K562 (cell line): ENCODE measurements around the gene MYH9. TPM values are rescaled to one million over a fixed set of nuclear protein-coding genes. Genes with fewer than 3 reads are reported as not detected.

Source experiments
- CBFA2T2 ChIP-seq: fragments of 450-650 bp; conservative IDR thresholded peaks from 2 replicates; pipeline ENCODE4 v1.6.1; 2017; ENCODE audit warnings: mild to moderate bottlenecking
- CBFB ChIP-seq: sonication (generic); formaldehyde crosslinking; IDR thresholded peaks from 2 replicates; pipeline ENCODE4 v1.4.0; 2020; ENCODE audit warnings: mild to moderate bottlenecking, missing genetic modification reagents
- CCNT2 ChIP-seq: IDR thresholded peaks from 2 replicates; pipeline ENCODE4 v1.6.1; 2011; ENCODE audit warnings: borderline replicate concordance, low read depth, mild to moderate bottlenecking, moderate library complexity, mixed read lengths, low read length; ENCODE audit not compliant: insufficient read length; ENCODE audit errors: extremely low read depth
- CTBP1 ChIP-seq: fragments of 450-650 bp; IDR thresholded peaks from 2 replicates; pipeline ENCODE4 v1.6.1; 2016; ENCODE audit warnings: borderline replicate concordance
- EP400 ChIP-seq: fragments of 450-650 bp; IDR thresholded peaks from 2 replicates; pipeline ENCODE4 v1.6.1; 2017; ENCODE audit warnings: antibody characterized with exemption, mild to moderate bottlenecking, moderate library complexity
- FOXA1 ChIP-seq: fragments of 450-650 bp; IDR thresholded peaks from 2 replicates; pipeline ENCODE4 v1.6.1; 2016; ENCODE audit warnings: mild to moderate bottlenecking, borderline replicate concordance
- FOXM1 ChIP-seq, 2 experiments: fragments of 450-650 bp in 1 of 2; sonication (generic) in 1 of 2; formaldehyde crosslinking in 1 of 2; IDR thresholded peaks; 2 replicates each; pipeline versions ENCODE4 v1.6.1 to v1.9.0; 2017 to 2022; ENCODE audit warnings: low read depth in 2 of 2, mild to moderate bottlenecking in 2 of 2, missing genetic modification reagents in 1 of 2, moderate library complexity in 1 of 2
- GTF2A2 ChIP-seq: IDR thresholded peaks from 2 replicates; pipeline ENCODE4 v1.6.1; 2016; ENCODE audit warnings: mild to moderate bottlenecking, missing genetic modification characterization, missing compliant biosample characterization
- HDAC3 ChIP-seq: fragments of 450-650 bp; IDR thresholded peaks from 2 replicates; pipeline ENCODE4 v1.6.1; 2018; ENCODE audit warnings: borderline replicate concordance, mild to moderate bottlenecking, moderate library complexity; ENCODE audit not compliant: partially characterized antibody
- IFI16 ChIP-seq: fragments of 250-450 bp; sonication (Bioruptor Pico); IDR thresholded peaks from 2 replicates; pipeline ENCODE4 v2.1.2; 2022; ENCODE audit warnings: mild to moderate bottlenecking, inconsistent platforms
- JUN ChIP-seq, 2 experiments: sonication (generic) in 1 of 2; formaldehyde crosslinking in 1 of 2; IDR thresholded peaks; 2 replicates each; pipeline versions ENCODE4 v1.6.1 to v1.8.0; 2012 to 2022; ENCODE audit warnings: borderline replicate concordance in 2 of 2, mild to moderate bottlenecking in 2 of 2, improper control_type of control experiment in 1 of 2, low read depth in 1 of 2, low read length in 1 of 2, missing genetic modification reagents in 1 of 2
- NKRF ChIP-seq: fragments of 450-650 bp; IDR thresholded peaks from 2 replicates; pipeline ENCODE4 v1.6.1; 2016; ENCODE audit warnings: borderline replicate concordance
- NONO ChIP-seq, 2 experiments: fragments of 200-400 bp in 1 of 2; fragments of 450-650 bp in 1 of 2; formaldehyde crosslinking in 1 of 2; IDR thresholded peaks; 2 replicates each; pipeline ENCODE4 v1.6.1; 2017; ENCODE audit warnings: low read depth in 2 of 2, mild to moderate bottlenecking in 2 of 2, moderate library complexity in 2 of 2, low read length in 1 of 2
- NR3C1 ChIP-seq: sonication (generic); formaldehyde crosslinking; IDR thresholded peaks from 2 replicates; pipeline ENCODE4 v1.8.1; 2022; ENCODE audit warnings: missing genetic modification reagents
- PKNOX1 ChIP-seq: fragments of 450-650 bp; IDR thresholded peaks from 2 replicates; pipeline ENCODE4 v1.6.1; 2016
- YY1 ChIP-seq, 3 experiments: IDR thresholded peaks; 2 replicates each; pipeline ENCODE4 v1.6.1; 2011; ENCODE audit warnings: low read length in 2 of 3, mild to moderate bottlenecking in 2 of 3, moderate library complexity in 2 of 3, borderline replicate concordance in 1 of 3, control low read depth in 1 of 3, low read depth in 1 of 3; ENCODE audit not compliant: insufficient read depth in 3 of 3, insufficient replicate concordance in 2 of 3, control insufficient read depth in 1 of 3, insufficient read length in 1 of 3; ENCODE audit errors: extremely low read depth in 1 of 3
- ZNF24 ChIP-seq: fragments of 450-650 bp; IDR thresholded peaks from 2 replicates; pipeline ENCODE4 v1.6.1; 2016
- ZNF263 ChIP-seq: sonication (generic); formaldehyde crosslinking; IDR thresholded peaks from 2 replicates; pipeline ENCODE4 v1.8.0; 2022; ENCODE audit warnings: mild to moderate bottlenecking, missing genetic modification reagents, borderline replicate concordance
- ZNF57 ChIP-seq: fragments of 450-650 bp; formaldehyde crosslinking; IDR thresholded peaks from 2 replicates; pipeline ENCODE4 v1.4.0; 2020; ENCODE audit warnings: mild to moderate bottlenecking, moderate library complexity
- ZNF695 ChIP-seq: fragments of 450-650 bp; formaldehyde crosslinking; IDR thresholded peaks from 2 replicates; pipeline ENCODE4 v1.4.0; 2020; ENCODE audit warnings: mild to moderate bottlenecking, moderate library complexity
- polyA plus RNA-seq, 8 experiments: library from polyadenylated mRNA; depleted of rRNA in 4 of 8; stranded (reverse) in 5 of 8; unstranded in 3 of 8; fragments of >200 nt; fragmentation: Nextera tagmentation in 2 of 8; fragmentation: Illumina TruSeq in 1 of 8; extraction: Ambion mirVana in 2 of 8; extraction: Trizol in 1 of 8; gene quantifications; 2 replicates each; pipeline versions ENCODE4 v1.2.1 to v1.2.3, GENCODE V29; 2011 to 2014; ENCODE audit warnings: inconsistent platforms in 1 of 8, missing spikeins in 1 of 8
- total RNA-seq, 7 experiments: library from RNA; depleted of rRNA in 6 of 7; stranded (reverse); fragments of >200 nt in 6 of 7; fragmentation: Illumina TruSeq in 2 of 7; extraction: Trizol in 2 of 7; gene quantifications; 2 replicates each; pipeline versions ENCODE4 v1.2.1 to v1.2.3, GENCODE V29; 2011 to 2021; ENCODE audit warnings: low replicate concordance in 1 of 7
- TF ChIP-seq, protein P1 (sequence below): IDR thresholded peaks from 2 replicates; pipeline ENCODE4 v1.6.1; 2016; ENCODE audit warnings: missing genetic modification characterization, missing compliant biosample characterization

The MYH9 gene
- total and polyA plus RNA-seq, 9 of the 15 experiments (the other 6 are each of a cell fraction or from before 2014, with no cell fraction given), result 0.71 to 111 (median 24.6) TPM

- no peak for TF ChIP-seq NKRF
- no peak for TF ChIP-seq ZNF263 (CRISPR knock-in tag)
- no peak for TF ChIP-seq NONO (IDR thresholded peaks at IDR 0.05; ENCODE audit: low read depth in 2 of 2, low read length in 1 of 2)
- no peak for TF ChIP-seq CBFB (CRISPR knock-in tag)
- TF ChIP-seq YY1 (IDR thresholded peaks at IDR 0.05; ENCODE audit: borderline replicate concordance in 1 of 3, control insufficient read depth in 1 of 3, extremely low read depth in 1 of 3, insufficient read depth in 3 of 3, insufficient read length in 1 of 3, insufficient replicate concordance in 2 of 3, low read depth in 1 of 3, low read length in 2 of 3), result no peak
- TF ChIP-seq GTF2A2, result no peak
- no peak for TF ChIP-seq ZNF695 (CRISPR knock-in tag)
- TF ChIP-seq, protein P1, sequence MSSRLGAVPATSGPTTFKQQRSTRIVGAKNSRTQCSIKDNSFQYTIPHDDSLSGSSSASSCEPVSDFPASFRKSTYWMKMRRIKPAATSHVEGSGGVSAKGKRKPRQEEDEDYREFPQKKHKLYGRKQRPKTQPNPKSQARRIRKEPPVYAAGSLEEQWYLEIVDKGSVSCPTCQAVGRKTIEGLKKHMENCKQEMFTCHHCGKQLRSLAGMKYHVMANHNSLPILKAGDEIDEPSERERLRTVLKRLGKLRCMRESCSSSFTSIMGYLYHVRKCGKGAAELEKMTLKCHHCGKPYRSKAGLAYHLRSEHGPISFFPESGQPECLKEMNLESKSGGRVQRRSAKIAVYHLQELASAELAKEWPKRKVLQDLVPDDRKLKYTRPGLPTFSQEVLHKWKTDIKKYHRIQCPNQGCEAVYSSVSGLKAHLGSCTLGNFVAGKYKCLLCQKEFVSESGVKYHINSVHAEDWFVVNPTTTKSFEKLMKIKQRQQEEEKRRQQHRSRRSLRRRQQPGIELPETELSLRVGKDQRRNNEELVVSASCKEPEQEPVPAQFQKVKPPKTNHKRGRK, result no peak
- TF ChIP-seq ZNF24, result no peak
- peak; percentile 56 for TF ChIP-seq HDAC3
- no peak for TF ChIP-seq NR3C1 (CRISPR knock-in tag)
- peak; percentile 84 for TF ChIP-seq CBFA2T2
- TF ChIP-seq PKNOX1, result peak; percentile 49
- peak; percentile 29 for TF ChIP-seq CCNT2
- 0 out of 2 replicates have a peak, but pooled peaks have one; percentile 34 for TF ChIP-seq FOXM1 (IDR thresholded peaks at IDR 0.05; ENCODE audit: low read depth)
- no peak for TF ChIP-seq FOXM1 (CRISPR knock-in tag; IDR thresholded peaks at IDR 0.05; ENCODE audit: low read depth)
- TF ChIP-seq FOXA1, result 0 out of 2 replicates have a peak, but pooled peaks have one; percentile 11
- TF ChIP-seq IFI16, result no peak
- TF ChIP-seq ZNF57 (CRISPR knock-in tag), result no peak
- no peak; the same call in 1 of the 2 replicates for TF ChIP-seq EP400
- peak; percentile 71; the same call in 1 of the 2 replicates for TF ChIP-seq JUN (IDR thresholded peaks at IDR 0.05; ENCODE audit: borderline replicate concordance, low read depth, low read length)
- TF ChIP-seq JUN (CRISPR knock-in tag; IDR thresholded peaks at IDR 0.05; ENCODE audit: borderline replicate concordance), result no peak
- 0 out of 2 replicates have a peak, but pooled peaks have one; percentile 13 for TF ChIP-seq CTBP1
Observed at GRCh38 chr22:36369922-36370791, 17.6 kb downstream of the MYH9 start (continued).
